Keratinocyte (primary cell): ENCODE results near the gene FAM221B.

Experiments used
- EZH2 ChIP-seq: IDR thresholded peaks from one replicate; pipeline ENCODE4 v1.6.1; 2012; ENCODE audit warnings: inconsistent platforms, mild to moderate bottlenecking, low read length, moderate library complexity
- TF ChIP-seq, protein P1 (sequence below), 3 experiments: IDR thresholded peaks in 1 of 3; conservative IDR thresholded peaks in 1 of 3; optimal IDR thresholded peaks in 1 of 3; 2 replicates in 2 of 3; 3 replicates in 1 of 3; pipeline versions ENCODE3 to v1.5.1; 2011; ENCODE audit warnings: low read length in 3 of 3, mild to moderate bottlenecking in 3 of 3, moderate library complexity in 2 of 3, control low read depth in 1 of 3, inconsistent platforms in 1 of 3; ENCODE audit not compliant: insufficient read depth in 2 of 3; ENCODE audit errors: extremely low read depth in 1 of 3

DNA sequence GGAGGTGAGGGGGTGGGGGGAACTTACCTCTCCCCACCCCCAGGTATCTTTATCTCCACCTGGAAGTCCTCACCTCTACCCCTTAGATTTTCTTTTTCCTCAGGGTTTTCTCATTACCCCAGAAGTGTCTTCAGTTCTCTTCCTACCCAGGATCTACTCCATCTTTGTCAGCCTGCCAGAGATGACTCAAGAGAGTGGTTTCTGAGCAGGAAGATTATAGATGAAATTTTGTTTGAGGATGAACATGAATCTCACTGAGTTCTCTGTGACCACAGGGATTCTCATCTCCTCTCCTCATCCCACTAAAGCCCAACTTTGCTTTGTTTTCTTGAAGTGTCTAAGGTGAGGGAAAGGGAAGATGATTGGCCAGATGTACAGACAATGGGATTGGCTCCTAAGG is 8.5 kb downstream of the FAM221B start:
- TF ChIP-seq, protein P1, sequence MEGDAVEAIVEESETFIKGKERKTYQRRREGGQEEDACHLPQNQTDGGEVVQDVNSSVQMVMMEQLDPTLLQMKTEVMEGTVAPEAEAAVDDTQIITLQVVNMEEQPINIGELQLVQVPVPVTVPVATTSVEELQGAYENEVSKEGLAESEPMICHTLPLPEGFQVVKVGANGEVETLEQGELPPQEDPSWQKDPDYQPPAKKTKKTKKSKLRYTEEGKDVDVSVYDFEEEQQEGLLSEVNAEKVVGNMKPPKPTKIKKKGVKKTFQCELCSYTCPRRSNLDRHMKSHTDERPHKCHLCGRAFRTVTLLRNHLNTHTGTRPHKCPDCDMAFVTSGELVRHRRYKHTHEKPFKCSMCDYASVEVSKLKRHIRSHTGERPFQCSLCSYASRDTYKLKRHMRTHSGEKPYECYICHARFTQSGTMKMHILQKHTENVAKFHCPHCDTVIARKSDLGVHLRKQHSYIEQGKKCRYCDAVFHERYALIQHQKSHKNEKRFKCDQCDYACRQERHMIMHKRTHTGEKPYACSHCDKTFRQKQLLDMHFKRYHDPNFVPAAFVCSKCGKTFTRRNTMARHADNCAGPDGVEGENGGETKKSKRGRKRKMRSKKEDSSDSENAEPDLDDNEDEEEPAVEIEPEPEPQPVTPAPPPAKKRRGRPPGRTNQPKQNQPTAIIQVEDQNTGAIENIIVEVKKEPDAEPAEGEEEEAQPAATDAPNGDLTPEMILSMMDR (optimal IDR thresholded peaks at IDR 0.05 in 1 of 3, IDR thresholded peaks at IDR 0.05 in 1 of 3, conservative IDR thresholded peaks at IDR 0.05 in 1 of 3; ENCODE audit: extremely low read depth in 1 of 3, insufficient read depth in 2 of 3, low read length in 3 of 3), result no peak
- no peak for TF ChIP-seq EZH2
